GM18505 (cell line): Measurements from ENCODE around the gene DPP10.
"Not testable (repeated sequence)": the region's sequence is repeated elsewhere in the genome, so short reads cannot be mapped to it uniquely, and the experiment has no call there.

Experiments used
- ATAC-seq: cut with Tn5 transposase; IDR thresholded peaks from one replicate; pipeline ENCODE4 v1.9.1; 2021; ENCODE audit not compliant: unreplicated experiment
- POLR2A ChIP-seq: IDR thresholded peaks from 4 replicates; pipeline ENCODE4 v1.6.1; 2011; ENCODE audit warnings: borderline replicate concordance; ENCODE audit not compliant: insufficient read depth, insufficient read length; ENCODE audit errors: extremely low read depth

DPP10 gene

GRCh38 chr2:114727012-114727411, 284.6 kb downstream of the DPP10 start:
- TF ChIP-seq POLR2A = no peak
- ATAC-seq = no peak

- TF ChIP-seq POLR2A = no peak
- no peak for ATAC-seq
Measured at GRCh38 chr2:114728372-114728771, 285.9 kb downstream of the DPP10 start.

- TF ChIP-seq POLR2A = no peak
- ATAC-seq = no peak
Measured at GRCh38 chr2:114729026-114729425, 286.6 kb downstream of the DPP10 start.

- TF ChIP-seq POLR2A = no peak
Measured at GRCh38 chr2:114735126-114735525, 292.7 kb downstream of the DPP10 start.

GRCh38 chr2:114742245-114742644, 299.8 kb downstream of the DPP10 start:
- no peak for TF ChIP-seq POLR2A
- no peak for ATAC-seq

More at GRCh38 chr2:114735126-114735525, 292.7 kb downstream of the DPP10 start:
- no peak for ATAC-seq

- no peak for ATAC-seq
- TF ChIP-seq POLR2A = no peak
Measured at GRCh38 chr2:114745700-114746099, 303.3 kb downstream of the DPP10 start.

GRCh38 chr2:114748175-114748574, 305.7 kb downstream of the DPP10 start:
- ATAC-seq = not testable (repeated sequence)

- no peak for TF ChIP-seq POLR2A
- ATAC-seq = no peak
Measured at GRCh38 chr2:114752425-114752824, 310.0 kb downstream of the DPP10 start.

GRCh38 chr2:114753145-114753544, 310.7 kb downstream of the DPP10 start:
- no peak for ATAC-seq
- TF ChIP-seq POLR2A = no peak

GRCh38 chr2:114754907-114755563, 312.6 kb downstream of the DPP10 start:
- no peak for ATAC-seq
- TF ChIP-seq POLR2A = no peak

- no peak for TF ChIP-seq POLR2A
Measured at GRCh38 chr2:114762376-114762775, 319.9 kb downstream of the DPP10 start.

GRCh38 chr2:114762986-114763385, 320.5 kb downstream of the DPP10 start:
- no peak for ATAC-seq
- no peak for TF ChIP-seq POLR2A

More at GRCh38 chr2:114762376-114762775, 319.9 kb downstream of the DPP10 start:
- no peak for ATAC-seq

GRCh38 chr2:114769110-114769509, 326.7 kb downstream of the DPP10 start:
- no peak for ATAC-seq
- TF ChIP-seq POLR2A = no peak

GRCh38 chr2:114769991-114770390, 327.6 kb downstream of the DPP10 start:
- no peak for ATAC-seq
- no peak for TF ChIP-seq POLR2A

- TF ChIP-seq POLR2A = no peak
- no peak for ATAC-seq
Measured at GRCh38 chr2:114784046-114784445, 341.6 kb downstream of the DPP10 start.
